OCI-LY7 (cell line): ENCODE results near the gene STX16. TPM values are rescaled to one million over a fixed set of nuclear protein-coding genes. Genes with fewer than 3 reads are reported as not detected.

ENCODE experiments used
- BruUV-seq: library from RNA; stranded (reverse); fragments of 400-500 nt; replicated peaks from 2 replicates; lab custom pipeline; 2021; lab: Mats Ljungman, UMichigan
- CTCF ChIA-PET: fragments of 300-600 bp; sonication (Branson Sonifier 250); formaldehyde crosslinking; loops from one replicate; lab custom pipeline; 2022; ENCODE audit warnings: antibody characterized with exemption; ENCODE audit not compliant: unreplicated experiment; lab: Charles Lee
- POLR2A ChIA-PET: fragments of 300-600 bp; sonication (Branson Sonifier 250); formaldehyde crosslinking; loops from one replicate; lab custom pipeline; 2022; ENCODE audit warnings: antibody characterized with exemption; lab: Charles Lee
- DNase-seq: peaks from one replicate; pipeline ENCODE4 v3.0.0-alpha.2; 2015; ENCODE audit warnings: low spot score
- H2AFZ ChIP-seq: fragments of 200-600 bp; sonication (generic), shearing (Covaris generic); 2 replicates; pipeline ENCODE4 v1.6.1; 2014; ENCODE audit warnings: mild to moderate bottlenecking, antibody characterized with exemption, low read length, moderate library complexity
- H3K27ac ChIP-seq: fragments of 200-600 bp; sonication (generic); 2 replicates; pipeline ENCODE4 v1.5.1; 2014; ENCODE audit warnings: mixed run types, low read depth, mild to moderate bottlenecking, moderate library complexity, low read length, inconsistent platforms; ENCODE audit not compliant: poor library complexity, severe bottlenecking
- H3K36me3 ChIP-seq: fragments of 200-600 bp; sonication (generic); 2 replicates; pipeline ENCODE4 v1.6.1; 2014; ENCODE audit warnings: mild to moderate bottlenecking, antibody characterized with exemption, low read length, moderate library complexity, mixed read lengths; ENCODE audit not compliant: insufficient read depth
- H3K4me1 ChIP-seq: fragments of 200-600 bp; sonication (generic); 2 replicates; pipeline ENCODE4 v1.5.1; 2014; ENCODE audit warnings: mild to moderate bottlenecking, low read length; ENCODE audit not compliant: insufficient read depth, poor library complexity, severe bottlenecking
- H3K4me2 ChIP-seq: fragments of 200-600 bp; sonication (generic); 2 replicates; pipeline ENCODE4 v1.6.1; 2014; ENCODE audit warnings: mild to moderate bottlenecking, low read length
- H3K4me3 ChIP-seq: fragments of 200-600 bp; sonication (generic); 2 replicates; pipeline ENCODE4 v1.5.1; 2014; ENCODE audit warnings: mild to moderate bottlenecking, low read depth, low read length; ENCODE audit not compliant: poor library complexity, severe bottlenecking
- H3K79me2 ChIP-seq: fragments of 200-600 bp; sonication (generic); 2 replicates; pipeline ENCODE4 v1.6.1; 2016; ENCODE audit warnings: low read depth, mild to moderate bottlenecking, low read length, moderate library complexity, mixed read lengths; ENCODE audit not compliant: insufficient read depth
- H3K9me2 ChIP-seq: fragments of 200-600 bp; sonication (generic); 2 replicates; pipeline ENCODE4 v1.6.1; 2016; ENCODE audit warnings: mild to moderate bottlenecking, low read length, mixed read lengths; ENCODE audit not compliant: insufficient read depth
- H3K9me3 ChIP-seq: fragments of 200-600 bp; sonication (generic); 2 replicates; pipeline ENCODE4 v1.6.1; 2014; ENCODE audit warnings: mild to moderate bottlenecking, mixed run types, low read length, mixed read lengths
- H4K20me1 ChIP-seq: fragments of 200-600 bp; sonication (generic); 2 replicates; pipeline ENCODE4 v1.6.1; 2014; ENCODE audit warnings: mild to moderate bottlenecking, antibody characterized with exemption, low read length, moderate library complexity, mixed read lengths; ENCODE audit not compliant: insufficient read depth
- EZH2phosphoT487 ChIP-seq: fragments of 200-600 bp; sonication (generic); IDR thresholded peaks from 2 replicates; pipeline ENCODE4 v1.6.1; 2018; ENCODE audit warnings: low read depth, borderline replicate concordance, mild to moderate bottlenecking, mixed run types, antibody characterized with exemption, low read length, moderate library complexity, mixed read lengths
- intact Hi-C: fragments of 100-400 bp; cut with micrococcal nuclease; formaldehyde crosslinking; loops from one replicate; pipeline ENCODE4 v1.10.0; 2022; ENCODE audit not compliant: unreplicated experiment
- total RNA-seq, 2 experiments: library from RNA; depleted of rRNA in 1 of 2; stranded (reverse); fragments of >200 nt in 1 of 2; shearing (Covaris generic) in 1 of 2; gene quantifications; 2 replicates each; pipeline ENCODE4 v1.2.3, GENCODE V29; 2014 to 2022
- TF ChIP-seq, protein P1 (sequence below): fragments of 200-600 bp; sonication (generic); conservative IDR thresholded peaks from 2 replicates; pipeline ENCODE4 v1.5.1; 2014; ENCODE audit warnings: mild to moderate bottlenecking, antibody characterized with exemption, low read length, moderate library complexity, mixed read lengths

The STX16 gene
- total RNA-seq, 2 experiments from 2014 or later: 48.2 to 89.5 TPM

DNA sequence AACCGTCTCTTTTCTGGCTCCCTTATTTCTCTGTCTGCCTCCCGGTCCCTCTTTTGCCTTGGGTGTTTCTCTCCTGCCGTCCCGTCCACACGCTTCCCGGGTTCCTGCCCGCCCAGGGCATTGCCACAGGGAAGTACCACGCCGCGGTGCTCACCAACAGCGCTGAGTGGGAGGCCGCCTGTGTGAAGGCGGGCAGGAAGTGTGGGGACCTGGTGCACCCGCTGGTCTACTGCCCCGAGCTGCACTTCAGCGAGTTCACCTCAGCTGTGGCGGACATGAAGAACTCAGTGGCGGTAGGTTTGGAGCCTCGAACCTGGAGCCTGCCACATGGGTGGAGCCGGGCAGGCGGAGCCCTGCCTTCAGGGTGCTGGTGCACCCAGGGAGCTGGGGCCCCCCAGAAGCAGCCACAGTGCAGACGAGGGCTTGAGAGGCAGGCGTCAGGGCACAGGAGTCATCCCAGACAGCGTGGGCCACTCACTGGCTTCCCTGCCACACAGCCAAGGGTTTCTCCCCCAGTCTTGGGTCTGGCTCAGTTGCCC, 62.8 kb downstream of the STX16 start:
- no peak overlapping the region for H2AFZ ChIP-seq
- H3K9me3 ChIP-seq: no peaks in the 10 kb centered on the region
- no peaks in the 10 kb centered on the region for H3K36me3 ChIP-seq
- no peaks in the 10 kb centered on the region for H3K4me1 ChIP-seq
- no TSS peak for BruUV-seq
- no peaks in the 10 kb centered on the region for H4K20me1 ChIP-seq
- intact Hi-C loops: no loop called here
- TF ChIP-seq, protein P1, sequence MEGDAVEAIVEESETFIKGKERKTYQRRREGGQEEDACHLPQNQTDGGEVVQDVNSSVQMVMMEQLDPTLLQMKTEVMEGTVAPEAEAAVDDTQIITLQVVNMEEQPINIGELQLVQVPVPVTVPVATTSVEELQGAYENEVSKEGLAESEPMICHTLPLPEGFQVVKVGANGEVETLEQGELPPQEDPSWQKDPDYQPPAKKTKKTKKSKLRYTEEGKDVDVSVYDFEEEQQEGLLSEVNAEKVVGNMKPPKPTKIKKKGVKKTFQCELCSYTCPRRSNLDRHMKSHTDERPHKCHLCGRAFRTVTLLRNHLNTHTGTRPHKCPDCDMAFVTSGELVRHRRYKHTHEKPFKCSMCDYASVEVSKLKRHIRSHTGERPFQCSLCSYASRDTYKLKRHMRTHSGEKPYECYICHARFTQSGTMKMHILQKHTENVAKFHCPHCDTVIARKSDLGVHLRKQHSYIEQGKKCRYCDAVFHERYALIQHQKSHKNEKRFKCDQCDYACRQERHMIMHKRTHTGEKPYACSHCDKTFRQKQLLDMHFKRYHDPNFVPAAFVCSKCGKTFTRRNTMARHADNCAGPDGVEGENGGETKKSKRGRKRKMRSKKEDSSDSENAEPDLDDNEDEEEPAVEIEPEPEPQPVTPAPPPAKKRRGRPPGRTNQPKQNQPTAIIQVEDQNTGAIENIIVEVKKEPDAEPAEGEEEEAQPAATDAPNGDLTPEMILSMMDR: no peak
- TF ChIP-seq EZH2phosphoT487: no peak
- H3K9me2 ChIP-seq: no peaks in the 10 kb centered on the region
- H3K4me3 ChIP-seq: no peak overlapping the region
- no peaks in the 10 kb centered on the region for H3K79me2 ChIP-seq
- DNase-seq: no peak
- ChIA-PET CTCF (no interaction called here), POLR2A (interaction anchor here (0.6 kb wide), 1 partner anchor 1435 kb away, joined by 3 read pairs; no protein-coding TSS in a partner anchor)
- no peak overlapping the region for H3K27ac ChIP-seq
- no peak overlapping the region for H3K4me2 ChIP-seq

DNA sequence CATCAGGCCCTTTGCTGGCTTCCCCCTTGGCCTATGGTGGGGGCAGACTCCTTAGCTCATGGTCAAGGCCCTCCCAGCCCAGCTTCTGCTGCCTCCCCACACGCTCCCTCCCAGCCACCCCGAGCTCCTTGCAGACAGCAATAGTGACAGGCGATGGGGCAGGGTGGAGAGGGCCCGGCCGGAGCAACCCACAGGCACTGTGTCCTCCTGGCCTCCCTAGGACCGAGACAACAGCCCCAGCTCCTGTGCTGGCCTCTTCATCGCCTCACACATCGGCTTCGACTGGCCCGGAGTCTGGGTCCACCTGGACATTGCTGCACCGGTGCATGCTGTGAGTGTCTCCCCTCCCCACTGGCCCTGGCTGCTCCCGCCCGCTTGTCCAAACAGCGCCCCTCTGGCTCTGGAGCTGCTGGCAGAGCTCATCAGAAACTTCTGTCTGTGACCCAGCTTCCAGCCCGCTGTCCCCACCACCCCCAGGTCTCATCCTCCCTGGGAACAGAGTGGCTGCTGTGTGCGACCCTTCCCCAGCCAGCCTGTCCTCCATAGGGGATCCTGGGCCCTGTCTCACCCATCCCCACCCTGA, 63.3 kb downstream of the STX16 start:
- H3K4me3 ChIP-seq: no peak overlapping the region
- no peak overlapping the region for H2AFZ ChIP-seq
- ChIA-PET CTCF (interaction anchor here (0.6 kb wide), 1 partner anchor 23 kb away, joined by 8 read pairs; no protein-coding TSS in a partner anchor), POLR2A (interaction anchor here (0.8 kb wide), 1 partner anchor 11 kb away, joined by 4 read pairs; no protein-coding TSS in a partner anchor)
- H3K4me1 ChIP-seq: no peaks in the 10 kb centered on the region
- no peak overlapping the region for H3K4me2 ChIP-seq
- H4K20me1 ChIP-seq: no peaks in the 10 kb centered on the region
- no peak for DNase-seq
- H3K79me2 ChIP-seq: no peaks in the 10 kb centered on the region
- H3K36me3 ChIP-seq: no peaks in the 10 kb centered on the region
- H3K9me2 ChIP-seq: no peaks in the 10 kb centered on the region
- BruUV-seq: no TSS peak
- no peak for TF ChIP-seq EZH2phosphoT487
- TF ChIP-seq, protein P1: no peak
- no peak overlapping the region for H3K27ac ChIP-seq
- no peaks in the 10 kb centered on the region for H3K9me3 ChIP-seq
- intact Hi-C loops: no loop called here

DNA sequence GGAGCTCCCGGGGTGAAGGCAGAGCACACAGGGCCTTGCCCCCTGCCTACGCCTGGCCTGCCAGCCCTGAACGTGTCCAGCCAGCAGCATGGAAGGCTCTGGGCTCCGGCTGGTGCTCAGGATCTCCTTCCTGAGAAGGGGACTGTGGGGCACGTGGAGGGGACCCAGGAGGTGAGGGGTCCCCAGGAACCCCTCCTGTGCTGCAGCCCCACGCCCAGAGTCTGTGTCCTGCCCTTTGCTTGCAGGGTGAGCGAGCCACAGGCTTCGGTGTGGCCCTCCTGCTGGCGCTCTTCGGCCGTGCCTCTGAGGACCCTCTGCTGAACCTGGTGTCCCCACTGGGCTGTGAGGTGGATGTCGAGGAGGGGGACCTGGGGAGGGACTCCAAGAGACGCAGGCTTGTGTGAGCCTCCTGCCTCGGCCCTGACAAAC, 63.9 kb downstream of the STX16 start:
- H3K9me3 ChIP-seq: no peaks in the 10 kb centered on the region
- no peaks in the 10 kb centered on the region for H4K20me1 ChIP-seq
- no peaks in the 10 kb centered on the region for H3K36me3 ChIP-seq
- intact Hi-C loops: no loop called here
- no peaks in the 10 kb centered on the region for H3K9me2 ChIP-seq
- TF ChIP-seq, protein P1: no peak
- no peak for TF ChIP-seq EZH2phosphoT487
- H3K79me2 ChIP-seq: no peaks in the 10 kb centered on the region
- POLR2A ChIA-PET: interaction anchor here (0.8 kb wide), 1 partner anchor 12 kb away, joined by 4 read pairs; no protein-coding TSS in a partner anchor
- CTCF ChIA-PET: interaction anchor here (0.6 kb wide), 1 partner anchor 24 kb away, joined by 8 read pairs; no protein-coding TSS in a partner anchor
- no peak overlapping the region for H3K27ac ChIP-seq
- no peak overlapping the region for H3K4me2 ChIP-seq
- no peak overlapping the region for H2AFZ ChIP-seq
- no peak for DNase-seq
- BruUV-seq: no TSS peak
- no peak overlapping the region for H3K4me3 ChIP-seq
- no peaks in the 10 kb centered on the region for H3K4me1 ChIP-seq
